Raji (cell line): ENCODE measurements around the gene SFMBT2.

ENCODE experiments used
- POLR2A ChIP-seq: IDR thresholded peaks from 2 replicates; pipeline ENCODE4 v1.6.1; 2011; ENCODE audit warnings: low read depth, low read length, control low read depth; ENCODE audit not compliant: insufficient read depth

The SFMBT2 gene

GRCh38 chr10:7389844-7390243, 21.0 kb downstream of the SFMBT2 start:
- TF ChIP-seq POLR2A: no peak

- TF ChIP-seq POLR2A: no peak
Observed at GRCh38 chr10:7389346-7389745, 21.5 kb downstream of the SFMBT2 start.

GRCh38 chr10:7388602-7389001, 22.2 kb downstream of the SFMBT2 start:
- no peak for TF ChIP-seq POLR2A

- no peak for TF ChIP-seq POLR2A
Observed at GRCh38 chr10:7385114-7385513, 25.7 kb downstream of the SFMBT2 start.

GRCh38 chr10:7383442-7383841, 27.4 kb downstream of the SFMBT2 start:
- TF ChIP-seq POLR2A: no peak

GRCh38 chr10:7380704-7381241, 30.1 kb downstream of the SFMBT2 start:
- TF ChIP-seq POLR2A: no peak

GRCh38 chr10:7378602-7379403, 32.0 kb downstream of the SFMBT2 start:
- no peak for TF ChIP-seq POLR2A

GRCh38 chr10:7377614-7378248, 33.1 kb downstream of the SFMBT2 start:
- no peak for TF ChIP-seq POLR2A

- TF ChIP-seq POLR2A: no peak
Observed at GRCh38 chr10:7374795-7375194, 36.0 kb downstream of the SFMBT2 start.

- TF ChIP-seq POLR2A: no peak
Observed at GRCh38 chr10:7373039-7373438, 37.8 kb downstream of the SFMBT2 start.

- TF ChIP-seq POLR2A: no peak
Observed at GRCh38 chr10:7372504-7372903, 38.3 kb downstream of the SFMBT2 start.

- no peak for TF ChIP-seq POLR2A
Observed at GRCh38 chr10:7370511-7370910, 40.3 kb downstream of the SFMBT2 start.

- no peak for TF ChIP-seq POLR2A
Observed at GRCh38 chr10:7365027-7365745, 45.6 kb downstream of the SFMBT2 start.

GRCh38 chr10:7364474-7364873, 46.4 kb downstream of the SFMBT2 start:
- no peak for TF ChIP-seq POLR2A

- TF ChIP-seq POLR2A: no peak
Observed at GRCh38 chr10:7363700-7364099, 47.1 kb downstream of the SFMBT2 start.

- TF ChIP-seq POLR2A: no peak
Observed at GRCh38 chr10:7362471-7362870, 48.4 kb downstream of the SFMBT2 start.
